Measurements from ENCODE around the gene COL28A1. TPM values are rescaled to one million over a fixed set of nuclear protein-coding genes. Genes with fewer than 3 reads are reported as not detected.

Gene COL28A1
- total and polyA plus RNA-seq, 4 donors = 0.05 to 0.50 (median 0.18) TPM

GRCh38 chr7:7452652-7453051, 83.0 kb downstream of the COL28A1 start:
- Histone ChIP-seq H3K4me3 (ENCODE audit: low read depth in 1 of 3, low read length in 3 of 3) (no peak overlapping the region), H3K27me3 (ENCODE audit: control insufficient read depth in 4 of 4, insufficient read depth in 4 of 4, low read length in 3 of 4) (no peaks in the 10 kb centered on the region), H3K9ac (ENCODE audit: low read depth in 1 of 2, low read length in 2 of 2) (no peak overlapping the region), H3K27ac (ENCODE audit: low read depth in 1 of 2, low read length in 2 of 2) (no peak overlapping the region), H3K4me1 (ENCODE audit: control insufficient read depth in 4 of 4, insufficient read depth in 4 of 4, low read length in 3 of 4) (no peaks in the 10 kb centered on the region), H3K9me3 (ENCODE audit: control insufficient read depth in 4 of 4, low read length in 3 of 4) (peaks cover 0 to 13% (median 0%) of the 10 kb centered on the region in 4 donors), H3K36me3 (ENCODE audit: control insufficient read depth in 4 of 4, insufficient read depth in 3 of 4, low read depth in 1 of 4, low read length in 3 of 4) (no peaks in the 10 kb centered on the region)
- WGBS = 93% methylated on average over 2 of the region's 2 CpGs
- no peak for TF ChIP-seq EGR1 (IDR thresholded peaks at IDR 0.05; ENCODE audit: low read depth in 2 of 2)
- TF ChIP-seq CTCF (IDR thresholded peaks at IDR 0.05; ENCODE audit: low read depth, low read length, missing input control) = no peak
- DNase-seq (ENCODE audit: low spot score) = no peak

- no peak overlapping the region for H3K27ac ChIP-seq (ENCODE audit: low read depth in 1 of 2, low read length in 2 of 2)
- peaks cover 0 to 13% (median 0%) of the 10 kb centered on the region in 4 donors for H3K9me3 ChIP-seq (ENCODE audit: control insufficient read depth in 4 of 4, low read length in 3 of 4)
- H3K36me3 ChIP-seq (ENCODE audit: control insufficient read depth in 4 of 4, insufficient read depth in 3 of 4, low read depth in 1 of 4, low read length in 3 of 4) = no peaks in the 10 kb centered on the region
- no peaks in the 10 kb centered on the region for H3K27me3 ChIP-seq (ENCODE audit: control insufficient read depth in 4 of 4, insufficient read depth in 4 of 4, low read length in 3 of 4)
- 74% methylated on average over 3 of the region's 3 CpGs for WGBS
- H3K4me3 ChIP-seq (ENCODE audit: low read depth in 1 of 3, low read length in 3 of 3) = no peak overlapping the region
- no peaks in the 10 kb centered on the region for H3K4me1 ChIP-seq (ENCODE audit: control insufficient read depth in 4 of 4, insufficient read depth in 4 of 4, low read length in 3 of 4)
- TF ChIP-seq NR2F2 (IDR thresholded peaks at IDR 0.05) = no peak
- no peak for TF ChIP-seq FOXA1 (IDR thresholded peaks at IDR 0.05)
- TF ChIP-seq JUND (IDR thresholded peaks at IDR 0.05) = no peak
- TF ChIP-seq ATF3 (IDR thresholded peaks at IDR 0.05) = no peak
- TF ChIP-seq HNF4G (IDR thresholded peaks at IDR 0.05) = no peak
- TF ChIP-seq HNF4A (conservative IDR thresholded peaks at IDR 0.05) = no peak
- TF ChIP-seq GABPA (IDR thresholded peaks at IDR 0.05 in 1 of 2, conservative IDR thresholded peaks at IDR 0.05 in 1 of 2) = no peak
- TF ChIP-seq CTCF (IDR thresholded peaks at IDR 0.05; ENCODE audit: low read depth, low read length, missing input control) = no peak
- TF ChIP-seq ZBTB33 (IDR thresholded peaks at IDR 0.05) = no peak
- TF ChIP-seq RXRA (IDR thresholded peaks at IDR 0.05) = no peak
- TF ChIP-seq REST (IDR thresholded peaks at IDR 0.05) = no peak
- TF ChIP-seq TAF1 (conservative IDR thresholded peaks at IDR 0.05) = no peak
- no peak for TF ChIP-seq MAX (IDR thresholded peaks at IDR 0.05)
- no peak for DNase-seq (ENCODE audit: low spot score)
- H3K9ac ChIP-seq (ENCODE audit: low read depth in 1 of 2, low read length in 2 of 2) = no peak overlapping the region
Observed at GRCh38 chr7:7452119-7452518, 83.6 kb downstream of the COL28A1 start.

All from liver (tissue), 9 donors.